ENCODE data around the gene RCHY1.

GRCh38 chr4:75505630-75506029, 8.6 kb downstream of the RCHY1 start:
- TF ChIP-seq REST (IDR thresholded peaks at IDR 0.05; ENCODE audit: low read depth): no peak
- no peak for TF ChIP-seq FOXM1 (IDR thresholded peaks at IDR 0.05; ENCODE audit: borderline replicate concordance, low read depth)
- TF ChIP-seq TAF1 (IDR thresholded peaks at IDR 0.05; ENCODE audit: low read depth): no peak
- TF ChIP-seq MAX (IDR thresholded peaks at IDR 0.05): no peak
- no peak for TF ChIP-seq ZBTB7A (IDR thresholded peaks at IDR 0.05; ENCODE audit: low read depth)
- no peak for TF ChIP-seq CREB1 (IDR thresholded peaks at IDR 0.05; ENCODE audit: low read depth)
- TF ChIP-seq USF1 (IDR thresholded peaks at IDR 0.05): no peak
- TF ChIP-seq YY1 (IDR thresholded peaks at IDR 0.05; ENCODE audit: low read depth): no peak
- TF ChIP-seq TEAD4 (IDR thresholded peaks at IDR 0.05): no peak
- TF ChIP-seq RAD21 (IDR thresholded peaks at IDR 0.05; ENCODE audit: low read depth): no peak
- TF ChIP-seq NFIC (IDR thresholded peaks at IDR 0.05): no peak
- no peak for TF ChIP-seq EP300 (IDR thresholded peaks at IDR 0.05; ENCODE audit: borderline replicate concordance)
- TF ChIP-seq CEBPB (IDR thresholded peaks at IDR 0.05): no peak
- no peak for TF ChIP-seq TCF12 (IDR thresholded peaks at IDR 0.05; ENCODE audit: low read depth)

All from Ishikawa (cell line).